CD14-positive monocyte (primary cell): ENCODE measurements around the gene UBN2. TPM values are rescaled to one million over a fixed set of nuclear protein-coding genes. Genes with fewer than 3 reads are reported as not detected.

Source experiments
- DNase-seq, 3 donors: peaks; one replicate each; pipeline ENCODE4 v3.0.0-alpha.2; 2011 to 2022
- H2AFZ ChIP-seq: 2 replicates; pipeline ENCODE4 v1.6.0; 2012; ENCODE audit warnings: mild to moderate bottlenecking, low read depth, low read length, inconsistent platforms; ENCODE audit not compliant: insufficient read depth, poor library complexity, severe bottlenecking
- H3K27ac ChIP-seq, 2 donors: 1 replicate in 1 of 2; 2 replicates in 1 of 2; pipeline ENCODE4 v1.5.1; 2012 to 2013; ENCODE audit warnings: low read length in 2 of 2, control low read depth in 1 of 2, inconsistent platforms in 1 of 2, low read depth in 1 of 2, mild to moderate bottlenecking in 1 of 2
- H3K27me3 ChIP-seq, 2 donors: one replicate each; pipeline versions ENCODE4 v1.6.0 to v1.6.1; 2011 to 2013; ENCODE audit warnings: low read length in 2 of 2; ENCODE audit not compliant: control insufficient read depth in 2 of 2, insufficient read depth in 2 of 2
- H3K36me3 ChIP-seq, 2 donors: replicated peaks in 1 of 2; 1 replicate in 1 of 2; 2 replicates in 1 of 2; pipeline versions ENCODE4 v1.5.1 to v1.6.1; 2012 to 2013; ENCODE audit warnings: low read length in 2 of 2, control low read depth in 1 of 2, inconsistent platforms in 1 of 2, mild to moderate bottlenecking in 1 of 2; ENCODE audit not compliant: insufficient read depth in 2 of 2, control insufficient read depth in 1 of 2
- H3K4me1 ChIP-seq, 2 donors: 1 replicate in 1 of 2; 2 replicates in 1 of 2; pipeline versions ENCODE4 v1.5.1 to v1.6.1; 2012 to 2013; ENCODE audit warnings: low read length in 2 of 2, control low read depth in 1 of 2, inconsistent platforms in 1 of 2, mild to moderate bottlenecking in 1 of 2, moderate library complexity in 1 of 2; ENCODE audit not compliant: insufficient read depth in 2 of 2, control insufficient read depth in 1 of 2
- H3K4me2 ChIP-seq: replicated peaks from 2 replicates; pipeline ENCODE3; 2012; ENCODE audit warnings: low read length, moderate library complexity, mild to moderate bottlenecking; ENCODE audit not compliant: poor library complexity, severe bottlenecking; ENCODE audit errors: extremely low read depth
- H3K4me3 ChIP-seq, 3 experiments: fragments of 200-600 bp in 1 of 3; sonication (generic) in 1 of 3; replicated peaks in 1 of 3; 1 replicate in 2 of 3; 2 replicates in 1 of 3; pipeline ENCODE4 v1.5.1; 2011 to 2013; ENCODE audit warnings: low read length in 3 of 3, mild to moderate bottlenecking in 3 of 3, control low read depth in 2 of 3, low read depth in 2 of 3, inconsistent platforms in 1 of 3, moderate library complexity in 1 of 3
- H3K79me2 ChIP-seq: 2 replicates; pipeline ENCODE4 v1.6.0; 2012; ENCODE audit warnings: mild to moderate bottlenecking, control low read depth, inconsistent platforms, low read length, moderate library complexity; ENCODE audit not compliant: insufficient read depth
- H3K9ac ChIP-seq: 2 replicates; pipeline ENCODE4 v1.6.0; 2017; ENCODE audit warnings: low read length, mild to moderate bottlenecking; ENCODE audit not compliant: insufficient read depth, poor library complexity, severe bottlenecking
- H3K9me3 ChIP-seq, 2 donors: replicated peaks in 1 of 2; 1 replicate in 1 of 2; 2 replicates in 1 of 2; pipeline versions ENCODE4 v1.5.1 to v1.6.1; 2012 to 2013; ENCODE audit warnings: low read length in 2 of 2, control low read depth in 1 of 2; ENCODE audit not compliant: control insufficient read depth in 1 of 2, insufficient read depth in 1 of 2
- H4K20me1 ChIP-seq: 2 replicates; pipeline ENCODE4 v1.6.0; 2012; ENCODE audit warnings: mild to moderate bottlenecking, low read length, control low read depth, moderate library complexity; ENCODE audit not compliant: insufficient read depth
- H3K27ac Mint-ChIP-seq, 7 donors: one replicate each; pipeline ENCODE4 v1.8.0; 2020; ENCODE audit warnings: mild to moderate bottlenecking in 7 of 7, mixed read lengths in 7 of 7, moderate library complexity in 6 of 7, inconsistent platforms in 2 of 7
- H3K27me3 Mint-ChIP-seq, 3 donors: one replicate each; pipeline ENCODE4 v1.8.0; 2021 to 2022; ENCODE audit warnings: low read depth in 3 of 3, mild to moderate bottlenecking in 3 of 3, mixed read lengths in 3 of 3, moderate library complexity in 3 of 3, inconsistent platforms in 1 of 3
- H3K36me3 Mint-ChIP-seq, 2 donors: one replicate each; pipeline ENCODE4 v1.8.0; 2020; ENCODE audit warnings: mixed read lengths in 2 of 2, inconsistent platforms in 1 of 2, mild to moderate bottlenecking in 1 of 2
- H3K4me1 Mint-ChIP-seq: one replicate; pipeline ENCODE4 v1.8.0; 2020; ENCODE audit warnings: mild to moderate bottlenecking, mixed read lengths
- H3K4me3 Mint-ChIP-seq, 2 donors: one replicate each; pipeline ENCODE4 v1.8.0; 2020; ENCODE audit warnings: mild to moderate bottlenecking in 2 of 2, mixed read lengths in 2 of 2, moderate library complexity in 1 of 2
- H3K9me3 Mint-ChIP-seq, 7 donors: one replicate each; pipeline ENCODE4 v1.8.0; 2020 to 2022; ENCODE audit warnings: mixed read lengths in 7 of 7, mild to moderate bottlenecking in 6 of 7, moderate library complexity in 6 of 7, inconsistent platforms in 2 of 7
- CTCF ChIP-seq: fragments of 200-600 bp; IDR thresholded peaks from one replicate; pipeline ENCODE4 v1.8.0; 2022; ENCODE audit warnings: antibody characterized with exemption, mild to moderate bottlenecking
- WGBS: methylation state at CpG from one replicate; pipeline ENCODE4 v1.1.5; 2013; ENCODE audit warnings: missing lambda C conversion rate; ENCODE audit not compliant: insufficient coverage; 5-methylcytosine and 5-hydroxymethylcytosine counted together
- intact Hi-C, 2 donors: fragments of 100-400 bp; cut with micrococcal nuclease; formaldehyde crosslinking; loops; one replicate each; pipeline versions ENCODE4 v1.15.0 to v1.15.1; 2023
- polyA plus RNA-seq, 3 donors: library from polyadenylated mRNA; depleted of rRNA in 1 of 3; unstranded in 2 of 3; stranded (reverse) in 1 of 3; fragments of 300-500 nt in 2 of 3; fragments of >200 nt in 1 of 3; fragmentation: Illumina TruSeq in 2 of 3; gene quantifications; 1 replicate in 2 of 3; 2 replicates in 1 of 3; pipeline ENCODE4 v1.2.3, GENCODE V29; 2012 to 2021

The UBN2 gene
- polyA plus RNA-seq, 3 donors = 0.80 to 4.2 (median 1.6) TPM

GRCh38 chr7:139341776-139342226, 110.8 kb downstream of the UBN2 start:
- Histone ChIP-seq H3K4me2 (peak overlapping the region; percentile 89), H2AFZ (peak overlapping the region; percentile 95), H3K4me3 (peak overlapping the region; percentile 89 to 96 (median 91)), H3K27ac (peak overlapping the region; percentile 98 to 99), H3K9ac (peak overlapping the region; percentile 96), H3K4me1 (peaks cover 13 to 19% of the 10 kb centered on the region in 2 donors), H3K36me3 (peaks cover 3 to 9% of the 10 kb centered on the region in 2 donors), H3K9me3 (peaks cover 0 to 3% of the 10 kb centered on the region in 2 donors), H4K20me1 (no peaks in the 10 kb centered on the region), H3K79me2 (peaks cover 26% of the 10 kb centered on the region), H3K27me3 (no peaks in the 10 kb centered on the region)
- Mint-ChIP-seq H3K27ac (peak overlapping the region; percentile 97 to 99 (median 99)), H3K9me3 (peaks cover 3 to 10% (median 7%) of the 10 kb centered on the region in 7 donors), H3K4me3 (peak overlapping the region; percentile 92 to 93), H3K27me3 (peaks cover 0 to 7% (median 0%) of the 10 kb centered on the region in 3 donors), H3K36me3 (peaks cover 5 to 10% of the 10 kb centered on the region in 2 donors), H3K4me1 (peaks cover 11% of the 10 kb centered on the region)
- intact Hi-C loops = loop anchor here in 1 of 2 donors (2.0 to 10.0 kb wide), 3 partner anchors 19 to 227 kb away; partner anchors contain the start of gene UBN2
- DNase-seq = no peak
- TF ChIP-seq CTCF = no peak
- no CpG with 5 or more reads among the region's 9 CpGs for WGBS

GRCh38 chr7:139345042-139345441, 114.0 kb downstream of the UBN2 start:
- Histone ChIP-seq H3K27ac (no peak overlapping the region), H4K20me1 (no peaks in the 10 kb centered on the region), H2AFZ (no peak overlapping the region), H3K79me2 (peaks cover 32% of the 10 kb centered on the region), H3K4me1 (peaks cover 13 to 19% of the 10 kb centered on the region in 2 donors), H3K36me3 (peaks cover 4 to 29% of the 10 kb centered on the region in 2 donors), H3K9me3 (no peaks in the 10 kb centered on the region), H3K9ac (no peak overlapping the region), H3K4me3 (no peak overlapping the region), H3K27me3 (no peaks in the 10 kb centered on the region), H3K4me2 (no peak overlapping the region)
- no peak overlapping the region for H3K4me3 Mint-ChIP-seq
- DNase-seq = peak; percentile 18 to 59 (median 49)
- peaks cover 11% of the 10 kb centered on the region for H3K4me1 Mint-ChIP-seq
- intact Hi-C loops = loop anchor here in 1 of 2 donors (10.0 kb wide), 1 partner anchor 230 kb away; no protein-coding TSS in a partner anchor
- peaks cover 0 to 2% (median under 1%) of the 10 kb centered on the region in 7 donors for H3K9me3 Mint-ChIP-seq
- peaks cover 11 to 30% of the 10 kb centered on the region in 2 donors for H3K36me3 Mint-ChIP-seq
- no CpG with 5 or more reads among the region's 1 CpG for WGBS
- no peak for TF ChIP-seq CTCF
- H3K27ac Mint-ChIP-seq = peak overlapping the region in 4 of 7 donors; percentile 3 to 84 (median 56)
- peaks cover 0 to 6% (median 0%) of the 10 kb centered on the region in 3 donors for H3K27me3 Mint-ChIP-seq
